NCI-H82 treated with DMSO at 0.1 percent for 48 hours (cell line): Measurements from ENCODE around the gene OR13J1.

ENCODE experiments used
- DNase-seq: peaks from one replicate; lab custom pipeline; 2025; ENCODE audit not compliant: unreplicated experiment; lab: John Stamatoyannopoulos, UW

OR13J1 gene

GRCh38 chr9:35835216-35835632, 35.0 kb downstream of the OR13J1 start:
- no peak for DNase-seq

- DNase-seq: no peak
These were observed 35.7 kb downstream of the OR13J1 start for GRCh38 chr9:35834260-35835215.

DNA sequence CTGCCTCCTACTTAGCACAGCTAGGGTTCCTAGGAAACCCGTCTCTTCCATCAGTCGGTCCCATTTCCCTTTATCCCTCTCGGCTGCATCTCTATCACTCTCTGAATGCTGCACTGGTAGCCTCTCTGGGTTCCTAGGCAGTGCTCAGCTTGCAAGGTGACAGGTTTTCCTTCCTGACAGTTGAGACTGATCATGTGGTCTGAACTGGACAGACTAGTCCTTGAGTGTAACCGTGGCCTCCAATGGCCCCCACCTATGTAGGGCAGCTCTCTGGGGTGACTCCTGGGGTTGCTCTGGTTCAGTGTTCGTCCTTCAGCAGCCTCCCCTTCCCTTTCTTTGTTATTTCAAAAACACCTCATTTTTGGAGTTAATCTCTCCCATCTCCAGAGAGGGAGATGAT, 37.4 kb downstream of the OR13J1 start:
- DNase-seq: no peak

DNA sequence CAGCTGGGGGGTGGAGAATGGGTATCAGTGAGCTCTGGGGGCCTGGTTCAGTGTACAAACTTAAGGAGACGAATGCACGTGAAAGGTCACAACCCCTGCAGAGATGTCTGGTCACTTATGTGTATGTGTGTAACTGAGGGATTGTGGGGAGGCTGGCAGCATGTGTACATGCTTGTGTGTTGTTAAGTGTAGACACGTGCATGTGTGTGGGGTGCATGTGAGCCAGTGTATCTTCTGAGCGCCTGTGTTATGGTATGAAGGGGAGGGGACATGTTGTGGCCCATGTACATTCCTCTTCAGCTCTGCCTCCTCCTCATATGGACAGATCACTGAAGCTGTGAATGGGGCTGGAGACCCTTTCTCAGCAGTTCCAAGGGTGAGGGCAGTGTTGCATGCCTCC, 39.2 kb downstream of the OR13J1 start:
- DNase-seq: no peak

- DNase-seq: no peak
These were observed 40.5 kb downstream of the OR13J1 start for GRCh38 chr9:35829764-35830096.

- peak; percentile 56 for DNase-seq
These were observed 41.0 kb downstream of the OR13J1 start, which contains the start of gene TMEM8B for GRCh38 chr9:35829084-35829763. TMEM8B (plus strand) TSS chr9:35829228; CDS start chr9:35829448, 220 bp downstream.

- DNase-seq: no peak
These were observed 41.5 kb downstream of the OR13J1 start, which contains the start of gene FAM221B for GRCh38 chr9:35828716-35829083. FAM221B (minus strand) TSS chr9:35828732; CDS start chr9:35826161, 2,571 bp downstream.

GRCh38 chr9:35827486-35827885, 42.7 kb downstream of the OR13J1 start:
- DNase-seq: no peak

- peak; percentile 36 for DNase-seq
These were observed 44.0 kb downstream of the OR13J1 start for GRCh38 chr9:35826071-35826701.

DNA sequence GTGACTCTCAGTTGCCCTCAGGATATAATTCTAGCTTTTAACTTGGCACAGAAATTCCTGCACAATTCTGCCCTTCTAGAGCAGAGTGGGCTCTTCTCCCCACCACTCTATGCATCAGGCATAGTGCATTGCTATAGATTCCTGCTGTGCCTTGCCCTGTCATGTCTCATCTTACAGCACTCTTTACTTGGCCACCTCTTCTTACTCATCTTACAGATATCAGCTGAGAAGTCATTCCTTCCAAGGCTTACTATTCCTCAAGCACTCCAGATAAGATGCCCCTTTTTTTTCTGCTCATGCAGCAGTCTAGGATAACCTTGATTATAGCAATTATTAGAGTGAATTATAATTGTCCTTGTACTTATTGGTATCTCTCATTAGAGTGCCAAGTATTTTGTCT, 47.3 kb downstream of the OR13J1 start:
- DNase-seq: no peak

- DNase-seq: no peak
These were observed 50.1 kb downstream of the OR13J1 start for GRCh38 chr9:35820076-35820475.
